ENCODE measurements around the gene TTC23.

- no peak for TF ChIP-seq CTCF (optimal IDR thresholded peaks at IDR 0.05 in 1 of 3, IDR thresholded peaks at IDR 0.05 in 1 of 3, conservative IDR thresholded peaks at IDR 0.05 in 1 of 3; ENCODE audit: extremely low read depth in 1 of 3, insufficient read depth in 2 of 3, low read length in 3 of 3)
- TF ChIP-seq EZH2 (IDR thresholded peaks at IDR 0.05; ENCODE audit: low read length) = no peak
Measured at GRCh38 chr15:99228120-99228770, 21.1 kb downstream of the TTC23 start.
